Suprapubic skin (tissue), 4 donors: Measurements from ENCODE around the gene SPANXD. TPM values are rescaled to one million over a fixed set of nuclear protein-coding genes. Genes with fewer than 3 reads are reported as not detected.

Experiments
- DNase-seq, 2 donors: peaks; one replicate each; pipeline ENCODE4 v3.0.0-alpha.2; 2019; ENCODE audit warnings: low spot score in 2 of 2
- H3K27ac ChIP-seq: fragments of 200-600 bp; sonication (generic); one replicate; pipeline ENCODE4 v1.5.1; 2019
- H3K27me3 ChIP-seq: fragments of 200-600 bp; sonication (generic); one replicate; pipeline ENCODE4 v1.5.1; 2019
- H3K36me3 ChIP-seq: fragments of 200-600 bp; sonication (generic); one replicate; pipeline ENCODE4 v1.5.1; 2019
- H3K4me1 ChIP-seq: fragments of 200-600 bp; sonication (generic); one replicate; pipeline ENCODE4 v1.5.1; 2019
- H3K4me3 ChIP-seq: fragments of 200-600 bp; sonication (generic); one replicate; pipeline ENCODE4 v1.5.1; 2019; ENCODE audit warnings: mild to moderate bottlenecking
- H3K9me3 ChIP-seq: fragments of 200-600 bp; sonication (generic); one replicate; pipeline ENCODE4 v1.5.1; 2019
- EP300 ChIP-seq: sonication (generic); formaldehyde crosslinking; IDR thresholded peaks from one replicate; pipeline ENCODE4 v1.6.1; 2017; ENCODE audit warnings: antibody characterized with exemption
- POLR2A ChIP-seq, 2 donors: fragments of 450-650 bp; IDR thresholded peaks; one replicate each; pipeline ENCODE4 v1.6.1; 2017; ENCODE audit warnings: antibody characterized with exemption in 2 of 2, mild to moderate bottlenecking in 2 of 2, moderate library complexity in 2 of 2
- POLR2AphosphoS5 ChIP-seq, 3 donors: sonication (generic); formaldehyde crosslinking; IDR thresholded peaks; one replicate each; pipeline ENCODE4 v1.6.1; 2017; ENCODE audit warnings: antibody characterized with exemption in 3 of 3
- WGBS: methylation state at CpG from one replicate; pipeline ENCODE4 v1.1.5; 2018; 5-methylcytosine and 5-hydroxymethylcytosine counted together
- total RNA-seq, 4 donors: library from RNA; depleted of rRNA; stranded (reverse); fragments of >200 nt; gene quantifications; one replicate each; pipeline ENCODE4 v1.1.0, GENCODE V29; 2016
- TF ChIP-seq, protein P1 (sequence below), 2 donors: fragments of 200-600 bp in 1 of 2; fragments of 450-650 bp in 1 of 2; sonication (generic) in 1 of 2; IDR thresholded peaks; one replicate each; pipeline ENCODE4 v1.5.1; 2016 to 2019; ENCODE audit warnings: antibody characterized with exemption in 2 of 2, mild to moderate bottlenecking in 1 of 2, moderate library complexity in 1 of 2

The SPANXD gene
- total RNA-seq, 4 donors from 2014 or later: not detected

DNA sequence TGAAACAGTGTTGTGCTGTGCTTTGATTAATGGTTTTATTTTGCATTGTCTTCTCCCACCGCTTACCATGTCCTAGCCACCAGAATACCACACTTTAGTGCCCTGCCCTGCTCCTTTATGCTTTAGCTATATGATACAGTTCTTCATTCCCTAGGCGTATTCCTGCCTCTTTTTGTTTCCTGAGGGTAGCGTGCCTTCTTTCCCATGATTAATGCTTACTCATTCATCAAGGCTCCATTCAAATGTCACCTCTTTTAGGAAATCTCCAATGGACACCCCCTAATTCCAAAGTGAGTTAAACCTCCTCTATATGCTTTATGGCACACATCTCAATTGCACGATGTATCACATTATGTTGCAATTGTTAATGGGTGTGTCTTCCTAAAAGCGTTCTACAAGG is 46.3 kb downstream of the SPANXD start:
- Histone ChIP-seq H3K27ac (no peak overlapping the region), H3K9me3 (no peaks in the 10 kb centered on the region), H3K36me3 (no peaks in the 10 kb centered on the region), H3K4me1 (no peaks in the 10 kb centered on the region), H3K27me3 (no peaks in the 10 kb centered on the region), H3K4me3 (no peak overlapping the region)
- WGBS: 69% methylated on average over 5 of the region's 5 CpGs
- no peak for TF ChIP-seq POLR2A (IDR thresholded peaks at IDR 0.05)
- no peak for TF ChIP-seq EP300
- TF ChIP-seq POLR2AphosphoS5 (IDR thresholded peaks at IDR 0.05): no peak
- TF ChIP-seq, protein P1, sequence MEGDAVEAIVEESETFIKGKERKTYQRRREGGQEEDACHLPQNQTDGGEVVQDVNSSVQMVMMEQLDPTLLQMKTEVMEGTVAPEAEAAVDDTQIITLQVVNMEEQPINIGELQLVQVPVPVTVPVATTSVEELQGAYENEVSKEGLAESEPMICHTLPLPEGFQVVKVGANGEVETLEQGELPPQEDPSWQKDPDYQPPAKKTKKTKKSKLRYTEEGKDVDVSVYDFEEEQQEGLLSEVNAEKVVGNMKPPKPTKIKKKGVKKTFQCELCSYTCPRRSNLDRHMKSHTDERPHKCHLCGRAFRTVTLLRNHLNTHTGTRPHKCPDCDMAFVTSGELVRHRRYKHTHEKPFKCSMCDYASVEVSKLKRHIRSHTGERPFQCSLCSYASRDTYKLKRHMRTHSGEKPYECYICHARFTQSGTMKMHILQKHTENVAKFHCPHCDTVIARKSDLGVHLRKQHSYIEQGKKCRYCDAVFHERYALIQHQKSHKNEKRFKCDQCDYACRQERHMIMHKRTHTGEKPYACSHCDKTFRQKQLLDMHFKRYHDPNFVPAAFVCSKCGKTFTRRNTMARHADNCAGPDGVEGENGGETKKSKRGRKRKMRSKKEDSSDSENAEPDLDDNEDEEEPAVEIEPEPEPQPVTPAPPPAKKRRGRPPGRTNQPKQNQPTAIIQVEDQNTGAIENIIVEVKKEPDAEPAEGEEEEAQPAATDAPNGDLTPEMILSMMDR (IDR thresholded peaks at IDR 0.05): no peak
- no peak for DNase-seq

Other genes starting within 250 kb of the SPANXD start
- gene SPANXA1, start 114.0 kb downstream of the SPANXD start, total RNA-seq: not detected
- not detected for gene SPANXA2, start 109.0 kb downstream of the SPANXD start, total RNA-seq
- not detected for gene MAGEC3, start 139.6 kb upstream of the SPANXD start, total RNA-seq
- gene MAGEC1, start 205.2 kb upstream of the SPANXD start, total RNA-seq: not detected